NCI-H460 (cell line): ENCODE results near the gene HNRNPA2B1. TPM values are rescaled to one million over a fixed set of nuclear protein-coding genes. Genes with fewer than 3 reads are reported as not detected.
"Not testable (repeated sequence)": the region's sequence is repeated elsewhere in the genome, so short reads cannot be mapped to it uniquely, and the experiment has no call there.

Experiments used
- DNase-seq: peaks from one replicate; pipeline ENCODE4 v3.0.0-alpha.2; 2016; ENCODE audit warnings: low read depth; ENCODE audit errors: extremely low read depth
- total RNA-seq: library from RNA; depleted of rRNA; stranded (reverse); fragments of >200 nt; shearing (Covaris generic); gene quantifications from 2 replicates; pipeline ENCODE4 v1.2.3, GENCODE V29; 2014

Gene HNRNPA2B1
- total RNA-seq, 1 experiment from 2014 or later, result 284 TPM

DNA sequence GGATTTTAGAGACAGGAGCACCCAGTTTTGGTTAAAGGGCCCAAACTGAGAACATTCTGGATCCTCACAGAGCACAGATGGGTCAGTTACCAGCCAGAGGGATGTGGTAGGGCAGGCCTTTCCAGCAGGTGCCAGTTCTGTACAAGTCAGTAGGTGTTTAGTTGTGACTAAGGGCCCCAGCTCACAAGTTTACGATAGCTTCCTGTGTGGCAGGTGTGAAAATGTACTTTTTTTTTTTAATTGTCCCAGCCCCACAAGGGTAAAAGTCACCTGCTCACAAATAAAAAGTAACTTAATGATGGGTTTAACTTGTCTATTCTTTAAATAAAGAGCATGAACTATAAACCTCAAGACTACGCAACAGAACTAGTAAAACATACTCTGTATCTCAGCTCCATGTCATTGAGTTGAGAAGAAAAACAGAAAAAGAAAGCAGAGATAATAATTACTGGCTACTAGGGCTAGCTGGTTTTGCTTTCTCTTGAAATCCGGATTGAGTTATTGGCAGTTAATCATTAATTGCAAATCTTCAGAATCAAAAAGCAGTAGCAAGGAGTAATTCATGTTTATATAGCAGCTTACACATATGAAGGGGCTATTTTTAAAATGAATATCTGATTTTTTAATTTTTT lies 33.1 kb downstream of the HNRNPA2B1 start:
- no peak for DNase-seq

DNA sequence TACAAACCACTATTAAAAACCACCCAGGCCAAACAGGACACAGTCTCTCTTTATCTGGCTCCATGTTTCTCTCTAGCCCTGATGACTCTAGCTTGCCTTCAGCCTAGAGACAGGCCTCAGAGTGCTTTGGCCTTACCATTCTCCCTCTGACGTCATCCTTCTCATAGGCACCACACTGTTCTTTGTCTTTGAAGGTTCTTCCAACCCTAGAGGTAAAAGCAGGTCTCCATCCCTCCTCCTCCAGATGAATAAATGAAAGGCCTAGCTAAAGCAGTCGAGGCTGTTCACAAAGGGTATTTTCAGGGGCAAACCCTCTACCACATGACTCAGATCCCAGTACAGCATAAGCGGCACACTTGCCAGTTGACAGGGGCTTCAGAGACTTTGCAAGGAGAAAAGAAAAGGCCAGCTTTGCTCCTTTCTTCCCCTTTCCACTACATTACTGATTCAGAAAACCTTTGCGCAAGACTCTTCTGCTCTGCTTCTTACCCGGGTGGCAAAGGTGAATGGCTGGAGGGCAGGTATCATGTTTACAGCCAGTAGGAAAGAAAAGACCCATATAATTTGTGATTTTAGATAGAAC lies 33.8 kb downstream of the HNRNPA2B1 start:
- DNase-seq, result no peak

DNA sequence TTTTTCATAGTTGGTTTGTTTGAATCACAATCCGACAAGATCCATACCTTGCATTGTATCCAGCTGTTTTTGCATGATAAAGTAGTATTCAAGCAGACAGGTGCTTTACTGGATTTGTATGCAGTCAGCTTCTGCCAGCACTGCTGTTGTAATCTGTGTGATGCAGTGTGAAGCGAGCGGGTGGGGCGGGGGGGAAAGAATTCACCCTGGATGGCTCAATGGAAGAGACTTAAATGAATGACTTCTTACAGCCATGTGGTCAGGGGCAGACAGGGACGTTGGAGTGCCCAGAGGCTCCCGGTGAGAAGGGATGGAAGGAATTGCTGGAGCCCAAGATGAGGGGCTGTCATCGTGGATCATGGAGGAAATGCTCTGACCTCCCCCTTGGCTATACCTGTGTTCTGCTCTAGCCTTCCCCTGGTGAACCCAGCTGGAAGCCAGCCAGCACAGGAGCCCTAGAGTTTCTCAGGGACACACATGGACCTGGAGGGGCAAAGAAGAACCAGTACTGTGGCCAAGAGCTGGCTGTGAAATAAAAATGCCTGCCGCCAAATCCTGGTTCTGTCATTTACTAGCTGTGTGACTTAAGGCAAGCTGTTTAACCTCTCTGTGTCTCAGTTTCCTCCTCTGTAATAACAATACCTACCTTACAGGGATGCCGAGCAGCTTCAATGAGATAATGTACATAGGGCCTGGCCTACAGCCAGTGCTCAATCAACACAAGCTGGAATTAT lies 34.4 kb downstream of the HNRNPA2B1 start:
- no peak for DNase-seq

DNA sequence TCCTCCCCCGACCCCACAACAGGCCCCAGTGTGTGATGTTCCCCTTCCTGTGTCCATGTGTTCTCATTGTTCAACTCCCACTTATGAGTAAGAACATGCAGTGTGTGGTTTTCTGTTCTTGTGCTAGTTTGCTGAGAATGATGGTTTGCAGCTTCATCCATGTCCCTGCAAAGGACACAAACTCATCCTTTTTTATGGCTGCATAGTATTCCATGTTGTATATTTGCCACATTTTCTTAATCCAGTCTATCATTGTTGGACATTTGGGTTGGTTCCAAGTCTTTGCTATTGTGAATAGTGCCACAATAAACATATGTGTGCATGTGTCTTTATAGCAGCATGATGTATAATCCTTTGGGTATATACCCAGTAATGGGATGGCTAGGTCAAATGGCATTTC lies 36.7 kb downstream of the HNRNPA2B1 start:
- not testable (repeated sequence) for DNase-seq

DNA sequence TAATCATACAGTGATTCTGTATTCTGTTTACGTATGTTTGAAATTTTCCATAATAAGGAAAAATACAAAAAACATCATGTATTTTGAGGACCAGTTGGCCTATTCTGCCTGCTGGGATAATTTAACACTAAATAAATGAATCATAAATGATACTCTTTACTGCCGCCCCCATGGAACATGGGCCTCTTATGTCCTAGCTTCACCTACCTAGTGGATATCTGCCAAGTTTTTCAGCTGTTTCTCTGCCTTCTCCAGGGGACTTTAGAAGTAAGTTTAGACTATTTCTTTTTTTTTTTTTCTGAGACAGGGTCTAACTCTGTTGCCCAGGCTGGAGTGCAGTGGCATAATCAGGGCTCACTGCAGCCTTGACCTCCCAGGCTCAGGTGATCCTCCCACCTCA lies 38.1 kb downstream of the HNRNPA2B1 start:
- no peak for DNase-seq

DNA sequence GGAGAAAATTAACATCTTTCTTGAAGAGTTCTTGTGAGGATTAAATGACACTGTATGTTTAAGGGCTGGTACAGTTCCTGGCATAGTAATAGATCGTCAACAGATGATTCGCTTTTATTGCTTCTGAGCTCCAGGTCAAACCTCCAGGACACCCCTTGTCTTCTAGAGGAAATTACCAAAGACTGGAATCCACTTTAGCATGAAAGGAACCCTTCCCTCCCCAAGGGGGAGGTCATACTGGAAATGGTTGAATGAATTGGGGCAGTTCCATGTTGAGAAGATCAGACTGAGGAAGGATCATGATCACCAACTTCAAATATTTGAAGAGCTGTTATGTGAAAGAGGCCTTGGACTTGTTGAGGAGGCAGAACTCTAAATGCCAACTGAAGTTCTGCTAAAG lies 39.6 kb downstream of the HNRNPA2B1 start:
- no peak for DNase-seq

DNA sequence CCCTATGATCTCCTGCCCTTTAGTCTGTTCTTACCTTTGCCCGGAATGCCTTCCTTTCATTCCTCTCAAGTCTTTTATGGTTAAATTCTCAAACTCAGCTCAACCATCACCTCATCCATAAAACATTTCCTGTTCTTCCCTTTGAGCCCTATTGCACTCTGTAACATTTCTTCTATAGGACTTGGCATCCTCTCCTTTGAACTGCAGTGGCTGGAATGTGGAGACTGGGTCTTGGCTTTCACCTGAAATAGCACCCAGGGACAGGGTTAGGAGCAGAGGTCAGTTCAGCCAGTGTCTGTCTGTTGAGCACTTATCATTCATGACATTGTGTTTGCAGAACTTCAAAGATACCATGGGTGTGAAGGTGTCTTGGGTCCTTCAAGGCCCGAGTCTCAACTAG lies 41.3 kb downstream of the HNRNPA2B1 start:
- DNase-seq, result no peak

DNA sequence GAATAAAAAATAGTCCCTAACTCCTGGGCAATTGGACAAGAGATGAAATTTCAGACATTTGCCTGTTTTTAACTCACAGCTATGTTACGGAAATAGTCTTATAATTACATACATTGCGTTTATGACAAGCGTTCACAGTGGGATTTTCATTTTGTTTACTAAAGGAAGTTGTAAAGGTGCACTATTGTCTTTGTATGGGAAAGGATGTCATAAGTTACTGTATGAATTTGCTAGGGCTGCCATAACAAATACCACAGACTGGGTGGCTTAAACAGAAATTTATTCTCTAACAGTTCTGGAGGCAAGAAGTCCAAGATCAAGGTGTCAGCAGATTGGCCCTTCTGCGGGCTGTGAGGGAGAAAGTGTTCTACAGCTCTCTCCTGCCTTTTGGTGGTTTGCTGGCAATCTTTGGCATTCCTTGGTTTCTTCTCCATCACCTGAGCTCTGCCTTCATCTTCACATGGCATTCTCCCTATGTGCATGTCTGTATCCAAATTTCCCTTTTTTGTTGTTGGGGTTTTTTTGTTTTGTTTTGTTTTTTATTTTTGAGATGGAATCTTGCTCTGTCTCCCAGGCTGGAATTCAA lies 42.9 kb downstream of the HNRNPA2B1 start:
- no peak for DNase-seq

DNA sequence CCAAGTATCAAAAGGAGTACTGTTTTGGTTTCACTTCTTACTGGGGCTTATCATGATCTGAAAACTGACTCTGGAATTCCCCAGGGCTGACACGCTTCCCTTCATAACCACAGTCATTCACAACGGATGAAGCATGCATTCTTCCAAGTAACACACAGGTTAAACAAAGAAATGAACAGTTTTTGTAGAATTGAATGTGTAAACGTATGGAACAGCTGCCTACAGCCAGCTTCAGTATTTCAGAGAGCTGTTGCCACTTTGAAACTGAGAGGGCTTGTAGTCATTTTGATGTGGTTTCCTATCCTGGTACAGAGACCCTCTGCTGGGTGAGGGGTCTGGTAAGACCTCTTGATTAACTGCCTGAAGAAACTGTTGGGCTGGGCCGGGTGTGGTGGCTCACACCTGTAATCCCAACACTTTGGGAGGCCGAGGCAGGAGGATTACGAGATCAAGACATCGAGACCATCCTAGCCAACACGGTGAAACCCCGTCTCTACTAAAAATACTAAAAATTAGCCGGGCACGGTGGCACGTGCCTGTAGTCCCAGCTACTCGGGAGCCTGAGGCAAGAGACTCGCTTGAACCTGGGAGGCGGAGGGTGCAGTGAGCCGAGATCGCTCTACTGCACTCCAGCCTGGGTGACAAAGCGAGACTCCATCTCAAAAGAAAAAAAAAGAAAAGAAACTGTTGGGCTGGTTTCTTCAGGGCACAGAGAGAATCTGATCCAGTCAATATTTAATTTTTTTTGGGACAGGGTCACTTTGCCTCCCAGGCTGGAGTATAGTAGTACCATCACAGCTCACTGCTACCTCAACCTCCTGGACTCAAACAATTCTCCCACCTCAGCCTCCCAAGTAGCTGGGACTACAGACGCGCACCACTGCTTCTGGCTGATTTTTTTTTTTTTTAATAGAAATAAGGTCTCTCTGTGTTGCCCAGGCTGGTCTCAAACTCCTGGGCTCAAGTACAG lies 43.8 kb downstream of the HNRNPA2B1 start:
- DNase-seq, result no peak

DNA sequence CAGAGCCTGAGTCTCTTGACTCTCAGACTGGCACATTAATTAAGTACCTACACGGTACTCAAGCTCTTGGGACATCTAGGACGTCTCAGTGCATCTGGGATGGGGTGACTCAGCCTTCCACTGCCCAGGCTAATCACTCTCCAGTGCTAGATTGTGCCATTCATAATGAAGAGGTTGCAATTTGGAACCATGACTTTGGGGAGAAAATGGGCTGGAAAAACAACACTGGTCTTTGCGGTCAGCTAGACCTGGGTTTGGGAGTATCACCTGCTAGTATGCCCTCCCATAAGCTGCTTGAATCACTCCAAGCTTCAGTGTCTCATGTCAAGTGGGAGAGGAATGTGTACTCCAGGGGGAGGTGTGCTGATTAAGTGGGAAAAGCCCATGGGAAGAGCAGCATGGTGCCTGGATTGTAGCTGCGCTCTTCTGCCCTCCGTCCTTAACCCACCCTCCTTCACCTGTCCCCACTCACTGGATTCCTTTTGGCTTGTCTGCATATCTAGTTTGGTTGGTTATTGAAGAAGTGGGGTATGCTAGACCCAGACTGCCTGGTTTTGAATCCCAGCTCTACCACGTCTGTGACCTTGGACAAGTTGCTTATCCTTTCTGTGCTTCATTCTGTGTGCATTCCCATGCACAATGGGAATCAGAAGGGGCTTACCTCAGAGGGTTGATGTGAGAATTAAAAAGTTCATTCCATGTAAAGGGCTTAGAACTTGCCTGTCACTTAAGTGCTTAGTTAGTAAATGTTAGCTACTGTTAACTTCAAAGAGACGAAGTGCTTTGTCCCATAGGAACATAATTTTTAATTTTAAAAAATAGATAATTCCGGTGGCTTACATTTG lies 44.8 kb downstream of the HNRNPA2B1 start:
- no peak for DNase-seq

DNA sequence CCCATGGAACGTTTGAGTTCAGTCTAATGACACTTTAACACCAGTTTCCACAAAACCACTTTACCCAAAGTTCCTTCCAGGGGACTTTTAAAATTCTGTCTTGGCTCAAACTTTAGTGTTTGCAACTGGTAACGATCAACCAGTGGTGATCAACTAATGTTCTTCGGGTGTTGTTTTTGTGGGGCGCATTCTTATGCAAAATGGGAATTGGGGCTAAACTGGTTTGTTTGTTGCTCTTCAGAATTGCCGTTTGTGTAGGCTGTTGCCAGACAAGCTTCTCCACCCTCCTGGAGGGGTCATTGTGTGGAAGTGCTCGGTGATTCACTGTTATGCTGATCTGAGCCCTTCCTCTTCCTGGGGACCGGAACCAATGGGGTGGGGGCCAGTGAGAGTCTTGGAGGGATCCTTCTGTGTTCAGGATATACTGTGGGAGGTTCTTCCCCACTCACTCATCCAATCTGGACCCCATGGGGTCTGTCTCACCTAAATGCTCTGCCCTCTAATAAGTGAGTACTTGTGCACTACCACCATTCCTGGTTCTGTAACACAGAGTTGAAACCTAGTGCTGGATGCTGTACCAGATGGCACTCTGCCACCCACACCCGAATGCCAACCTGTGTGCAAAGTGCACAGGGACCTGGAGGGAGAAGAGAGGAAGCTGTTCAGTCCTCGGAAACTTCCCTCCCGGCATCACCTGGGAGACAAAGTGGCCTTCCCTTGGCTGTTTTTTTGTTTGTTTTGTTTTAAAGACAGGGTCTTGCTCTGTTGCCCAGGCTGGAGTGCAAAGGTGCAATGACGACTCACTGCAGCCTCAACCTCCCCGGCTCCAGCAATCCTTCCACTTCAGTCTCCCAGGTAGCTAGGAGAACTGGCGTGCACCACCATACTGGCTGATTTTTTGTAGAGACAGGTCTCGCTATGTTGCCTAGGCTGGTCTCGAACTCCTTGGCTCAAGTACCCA lies 46.4 kb downstream of the HNRNPA2B1 start:
- DNase-seq, result no peak

DNA sequence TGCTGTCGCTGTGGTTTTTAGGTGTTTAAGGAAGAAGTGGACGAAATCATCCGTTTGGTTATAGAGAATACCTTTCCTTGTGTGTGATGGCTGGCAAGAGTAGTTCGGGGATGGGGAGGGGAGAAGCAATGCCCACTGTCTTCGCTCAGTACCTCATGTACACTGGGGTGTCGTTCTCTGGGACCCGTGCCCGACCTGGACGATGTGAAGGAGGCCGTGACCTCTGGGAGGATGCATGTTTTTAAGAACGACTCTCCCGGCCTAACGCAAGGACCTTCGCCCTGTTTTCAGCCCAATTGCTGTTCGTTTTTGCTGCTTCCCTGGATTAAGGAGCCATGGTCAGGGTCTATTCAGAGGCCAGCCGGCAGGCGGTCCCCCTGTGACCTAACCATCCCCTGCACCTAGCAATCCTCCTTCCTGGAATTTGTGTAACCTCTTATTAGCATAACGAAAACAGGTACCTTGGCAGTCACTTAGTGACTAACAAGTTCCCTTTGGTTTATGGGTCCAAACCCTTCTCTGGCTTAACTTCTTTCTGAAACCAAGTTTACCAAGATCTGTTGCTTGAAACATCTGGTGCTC lies 47.2 kb downstream of the HNRNPA2B1 start:
- no peak for DNase-seq

DNA sequence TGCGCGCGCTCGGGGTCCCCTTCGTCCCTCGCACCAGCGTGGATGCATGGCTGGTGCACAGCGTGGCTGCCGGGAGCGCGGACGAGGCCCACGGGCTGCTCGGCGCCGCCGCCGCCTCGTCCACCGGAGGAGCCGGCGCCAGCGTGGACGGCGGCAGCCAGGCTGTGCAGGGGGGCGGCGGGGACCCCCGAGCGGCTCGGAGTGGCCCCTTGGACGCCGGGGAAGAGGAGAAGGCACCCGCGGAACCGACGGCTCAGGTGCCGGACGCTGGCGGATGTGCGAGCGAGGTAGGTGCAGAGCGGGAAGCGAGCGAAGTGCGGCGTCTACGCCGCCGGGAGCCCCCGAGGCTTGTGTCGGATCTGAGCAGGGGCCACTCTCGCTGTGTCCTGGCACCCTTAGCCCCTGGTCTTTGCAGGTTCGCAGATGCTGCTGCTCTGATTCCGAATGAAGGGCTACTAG lies 47.7 kb downstream of the HNRNPA2B1 start:
- DNase-seq, result not testable (repeated sequence)

DNA sequence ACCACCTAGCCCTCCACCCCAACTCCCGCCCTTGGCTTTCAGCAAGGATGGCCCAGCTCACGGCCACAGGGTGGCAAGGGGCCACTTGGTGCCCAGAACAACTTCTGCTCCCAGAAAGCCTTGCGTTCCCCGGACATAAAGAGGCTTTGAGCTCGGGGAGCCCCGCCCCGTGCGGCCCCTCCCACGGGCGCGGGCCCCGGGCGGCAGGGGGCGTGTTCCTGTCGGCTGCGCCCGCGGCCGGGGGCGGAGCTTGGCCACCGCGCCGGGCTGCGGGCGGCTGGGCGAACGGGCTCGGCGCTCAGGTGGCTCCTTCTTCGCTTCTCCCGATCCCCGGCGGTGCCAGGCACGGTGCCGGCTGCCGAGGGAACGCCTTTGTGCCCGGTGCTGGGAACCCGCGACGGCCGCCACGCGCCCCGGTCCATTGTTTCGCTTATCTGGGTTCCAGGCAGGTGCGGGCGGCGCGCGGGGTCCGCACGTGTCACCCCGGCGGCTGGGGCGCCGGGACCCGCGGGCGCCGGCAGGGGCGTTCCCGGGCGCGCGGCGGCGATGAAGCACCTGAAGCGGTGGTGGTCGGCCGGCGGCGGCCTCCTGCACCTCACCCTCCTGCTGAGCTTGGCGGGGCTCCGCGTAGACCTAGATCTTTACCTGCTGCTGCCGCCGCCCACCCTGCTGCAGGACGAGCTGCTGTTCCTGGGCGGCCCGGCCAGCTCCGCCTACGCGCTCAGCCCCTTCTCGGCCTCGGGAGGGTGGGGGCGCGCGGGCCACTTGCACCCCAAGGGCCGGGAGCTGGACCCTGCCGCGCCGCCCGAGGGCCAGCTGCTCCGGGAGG lies 48.4 kb downstream of the HNRNPA2B1 start, which contains the start of gene NFE2L3:
Gene NFE2L3, plus strand, starts transcription at position 246 of the 829 bp plus-strand sequence. Its CDS starts 301 bp downstream, at position 547.
- DNase-seq, result peak; percentile 78

DNA sequence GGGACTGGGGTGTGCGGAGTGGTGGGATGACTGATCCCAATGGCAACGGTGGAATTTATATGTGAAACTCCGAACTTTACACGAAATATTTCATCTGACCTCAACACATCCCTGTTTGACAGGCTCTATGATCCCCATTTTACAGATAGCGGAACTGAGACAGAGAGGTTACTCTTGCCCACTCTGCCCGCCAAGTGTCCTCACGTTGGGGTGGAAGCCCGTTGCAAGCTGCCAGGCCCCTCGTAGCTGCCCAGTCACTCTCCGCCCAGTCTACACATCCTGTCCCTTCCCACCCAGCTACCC lies 48.9 kb downstream of the HNRNPA2B1 start:
- no peak for DNase-seq

DNA sequence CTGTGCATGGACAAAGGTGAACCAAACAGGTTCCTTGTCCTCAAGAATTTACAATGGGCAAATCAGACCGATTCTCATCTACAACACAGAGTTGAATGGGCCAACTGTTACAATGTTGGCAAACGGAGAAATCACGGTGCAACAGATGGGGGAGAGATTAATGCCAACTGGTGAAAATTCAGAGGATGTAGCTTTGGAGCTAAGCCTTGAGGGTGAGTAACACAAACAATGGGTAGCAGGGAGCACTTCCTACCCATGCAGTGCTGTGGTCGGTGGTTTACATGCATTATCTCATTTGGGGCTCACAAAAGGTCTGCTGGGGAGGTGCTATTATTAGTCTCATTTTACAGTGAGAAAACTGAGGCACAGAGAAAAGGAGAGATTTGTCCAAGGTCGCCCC lies 49.5 kb downstream of the HNRNPA2B1 start:
- DNase-seq, result no peak

DNA sequence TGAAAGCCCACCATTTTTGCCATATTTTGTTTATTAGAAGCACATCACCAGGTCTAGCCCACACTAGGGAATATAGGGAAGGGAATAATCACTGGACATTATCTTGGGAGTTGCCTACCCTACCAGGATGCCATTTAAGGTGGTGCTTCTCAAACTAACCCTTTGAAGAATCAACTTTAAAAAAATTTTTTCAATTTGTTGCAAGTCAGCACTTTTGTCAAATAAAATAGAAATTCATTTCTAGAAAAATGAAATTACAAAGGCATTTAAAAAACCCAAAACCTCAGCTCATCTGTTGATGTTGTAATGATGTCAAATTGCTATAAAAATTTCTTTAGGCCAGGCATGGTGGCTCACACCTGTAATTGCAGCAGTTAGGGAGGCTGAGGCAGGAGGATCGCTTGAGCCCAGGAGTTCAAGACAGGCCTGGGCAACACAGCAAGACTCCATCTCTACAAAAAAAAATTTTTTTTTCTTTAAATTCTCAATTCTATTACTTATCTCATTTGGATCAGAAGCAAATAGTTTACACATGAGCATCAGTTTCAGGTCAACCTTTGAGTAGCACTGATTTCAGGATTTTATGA lies 51.1 kb downstream of the HNRNPA2B1 start:
- DNase-seq, result no peak
